Inferior parietal cortex (tissue), 1 donor: ENCODE data around the gene ORAI2.
"Not testable (repeated sequence)": the region's sequence is repeated elsewhere in the genome, so short reads cannot be mapped to it uniquely, and the experiment has no call there.

ENCODE experiments used
- DNase-seq: peaks from one replicate; pipeline ENCODE4 v3.0.0-alpha.2; 2016; ENCODE audit errors: extremely low spot score

The ORAI2 gene

DNA sequence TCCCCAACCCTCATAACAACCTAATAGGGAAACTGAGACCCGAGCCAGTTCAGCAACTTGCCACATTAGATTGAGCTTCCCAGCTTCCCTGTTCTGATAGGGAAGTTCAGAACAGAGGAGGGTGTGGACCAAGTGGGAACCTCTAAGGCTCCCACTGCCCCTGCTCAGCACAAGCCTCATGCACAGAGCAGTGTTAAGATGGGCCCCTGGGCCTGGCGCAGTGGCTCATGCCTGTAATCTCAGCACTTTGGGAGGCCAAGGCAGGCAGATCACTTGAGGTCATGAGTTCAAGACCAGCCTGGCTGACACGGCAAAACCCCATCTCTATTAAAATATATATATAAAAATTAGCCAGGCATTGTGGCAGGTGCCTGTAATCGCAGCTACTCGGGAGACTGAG lies 63.9 kb downstream of the ORAI2 start:
- not testable (repeated sequence) for DNase-seq

DNA sequence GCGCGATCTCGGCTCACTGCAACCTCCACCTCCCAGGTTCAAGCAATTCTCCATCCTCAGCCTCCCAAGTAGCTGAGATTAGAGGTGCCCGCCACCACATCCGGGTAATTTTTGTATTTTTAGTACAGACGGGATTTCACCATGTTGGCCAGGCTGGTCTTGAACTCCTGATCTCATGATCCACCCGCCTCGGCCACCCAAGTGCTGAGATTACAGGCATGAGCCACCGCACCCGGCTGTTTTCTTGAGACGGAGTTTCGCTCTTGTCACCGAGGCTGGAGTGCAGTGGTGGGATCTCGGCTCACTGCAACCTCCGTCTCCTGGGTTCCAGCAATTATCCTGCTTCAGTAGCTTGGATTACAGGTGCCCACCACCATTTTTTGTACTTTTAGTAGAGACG lies 64.9 kb downstream of the ORAI2 start:
- DNase-seq, result not testable (repeated sequence)

DNA sequence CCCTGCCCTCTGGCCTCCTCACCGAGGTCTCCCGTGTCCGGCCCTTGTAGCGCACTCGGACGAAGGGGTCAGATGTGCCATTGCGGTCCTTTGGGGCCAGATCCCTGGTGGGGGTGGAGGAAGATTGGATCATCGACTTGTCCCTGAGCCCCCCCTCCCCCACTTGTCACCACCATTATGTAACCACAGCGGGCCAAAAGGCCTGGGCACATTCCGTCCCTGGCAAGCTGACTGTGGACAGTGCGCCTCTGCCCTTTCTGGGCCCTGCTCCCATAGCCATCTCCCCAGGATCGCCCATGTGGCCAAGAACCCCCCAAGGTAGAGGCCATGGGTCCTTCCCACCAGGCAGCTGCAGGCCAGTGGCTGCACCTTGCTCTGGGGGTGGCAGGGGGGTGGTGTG lies 69.8 kb downstream of the ORAI2 start:
- not testable (repeated sequence) for DNase-seq

DNA sequence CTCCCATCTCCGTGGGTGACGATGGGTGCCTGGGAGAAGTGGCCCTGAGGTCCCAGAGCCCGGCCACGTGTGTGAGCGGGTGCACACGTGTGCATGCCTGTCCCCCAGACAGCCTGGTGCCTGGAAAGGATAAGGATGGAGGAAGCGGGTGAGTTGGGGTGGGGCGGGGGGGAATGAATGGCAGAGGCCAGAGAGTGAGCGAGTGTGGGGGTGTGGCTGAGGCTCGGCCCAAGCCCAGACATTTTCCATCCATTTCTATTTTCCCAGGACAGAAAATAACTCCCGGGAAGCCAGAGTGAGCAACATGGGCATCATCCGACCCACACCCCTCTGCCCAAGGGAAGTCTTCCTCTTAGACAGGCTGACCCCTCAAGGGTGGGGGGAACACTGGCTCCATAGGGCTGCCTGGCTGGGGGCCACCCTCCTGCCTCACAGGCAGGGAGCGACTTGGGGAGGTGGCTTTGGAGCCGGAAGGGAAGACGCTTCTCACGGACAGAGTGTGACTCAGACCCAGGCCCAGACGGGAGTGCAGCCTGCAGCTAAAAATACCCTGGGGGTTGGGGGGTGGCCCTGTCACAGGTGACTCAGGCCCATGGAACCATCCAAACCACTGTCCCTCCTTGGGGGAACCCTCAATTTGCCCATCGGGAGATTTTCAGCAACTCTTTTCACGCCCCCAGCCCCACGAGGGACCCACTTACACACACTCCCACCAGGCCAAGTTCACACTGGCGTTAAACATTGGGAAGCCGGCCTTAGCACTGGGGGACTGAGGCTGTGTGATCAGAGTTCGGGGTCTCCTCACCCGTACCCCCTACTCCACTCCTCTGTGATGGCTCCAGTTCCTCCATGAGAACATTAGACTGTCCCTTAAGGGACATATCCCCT lies 72.2 kb downstream of the ORAI2 start:
- not testable (repeated sequence) for DNase-seq
